GM13976 (cell line): ENCODE measurements around the gene HIKESHI.

Source experiments
- DNase-seq: peaks from one replicate; pipeline ENCODE4 v3.0.0; 2012; ENCODE audit warnings: low spot score
- CTCF ChIP-seq: IDR thresholded peaks from 2 replicates; pipeline ENCODE4 v1.5.1; 2012; ENCODE audit warnings: borderline replicate concordance, mild to moderate bottlenecking; ENCODE audit not compliant: insufficient read depth; ENCODE audit errors: extremely low read depth, missing control alignments, control extremely low read depth
- in situ Hi-C: fragments of 300-500 bp; cut with MboI; formaldehyde crosslinking; loops from one replicate; pipeline ENCODE4 v1.12.0; 2022; ENCODE audit warnings: low sequenced_read_pairs, mixed read lengths, inconsistent platforms; ENCODE audit not compliant: unreplicated experiment

HIKESHI gene

GRCh38 chr11:86395061-86395551 lies 93.1 kb downstream of the HIKESHI start:
- TF ChIP-seq CTCF, result no peak
- no peak for DNase-seq
- in situ Hi-C loops, result no loop called here
